HL-60/S4 (cell line): ENCODE data around the gene AMN1.
"Not testable (repeated sequence)": the region's sequence is repeated elsewhere in the genome, so short reads cannot be mapped to it uniquely, and the experiment has no call there.

Experiments
- in situ Hi-C: fragments of 300-500 bp; cut with MboI; formaldehyde crosslinking; loops from 2 replicates; pipeline ENCODE4 v1.14.3; 2022; ENCODE audit warnings: low sequenced_read_pairs

AMN1 gene

GRCh38 chr12:31728917-31729640 lies at the start of gene AMN1:
AMN1 (minus strand) TSS chr12:31729021; CDS start chr12:31729008, 13 bp downstream.
- in situ Hi-C loops = no loop called here

- in situ Hi-C loops = no loop called here
These were observed 45.0 kb upstream of the AMN1 start for GRCh38 chr12:31773867-31774266.

- in situ Hi-C loops = no loop called here
These were observed 44.5 kb upstream of the AMN1 start for GRCh38 chr12:31773223-31773750.

- in situ Hi-C loops = no loop called here
These were observed 43.9 kb upstream of the AMN1 start for GRCh38 chr12:31772685-31773222.

GRCh38 chr12:31772186-31772585 lies 43.4 kb upstream of the AMN1 start:
- in situ Hi-C loops = no loop called here

GRCh38 chr12:31768046-31768445 lies 39.2 kb upstream of the AMN1 start:
- in situ Hi-C loops = no loop called here

- in situ Hi-C loops = no loop called here
These were observed 37.1 kb upstream of the AMN1 start for GRCh38 chr12:31765931-31766330.

- in situ Hi-C loops = no loop called here
These were observed 31.0 kb upstream of the AMN1 start for GRCh38 chr12:31759632-31760459.

- in situ Hi-C loops = not testable (repeated sequence)
These were observed 29.5 kb upstream of the AMN1 start for GRCh38 chr12:31758297-31758696.

GRCh38 chr12:31756977-31757420 lies 28.2 kb upstream of the AMN1 start:
- in situ Hi-C loops = no loop called here

GRCh38 chr12:31752450-31752849 lies 23.6 kb upstream of the AMN1 start:
- in situ Hi-C loops = no loop called here

GRCh38 chr12:31751085-31751484 lies 22.3 kb upstream of the AMN1 start:
- in situ Hi-C loops = no loop called here

- in situ Hi-C loops = no loop called here
These were observed 21.9 kb upstream of the AMN1 start for GRCh38 chr12:31750747-31751039.

GRCh38 chr12:31749024-31749704 lies 20.3 kb upstream of the AMN1 start:
- in situ Hi-C loops = no loop called here

- in situ Hi-C loops = no loop called here
These were observed 16.4 kb upstream of the AMN1 start for GRCh38 chr12:31745242-31745641.

GRCh38 chr12:31744363-31744762 lies 15.5 kb upstream of the AMN1 start:
- in situ Hi-C loops = not testable (repeated sequence)

GRCh38 chr12:31742891-31743290 lies 14.1 kb upstream of the AMN1 start:
- in situ Hi-C loops = no loop called here

- in situ Hi-C loops = no loop called here
These were observed 11.8 kb upstream of the AMN1 start for GRCh38 chr12:31740628-31741027.

- in situ Hi-C loops = no loop called here
These were observed 8.9 kb upstream of the AMN1 start for GRCh38 chr12:31737763-31738162.

GRCh38 chr12:31737345-31737744 lies 8.5 kb upstream of the AMN1 start:
- in situ Hi-C loops = no loop called here

- in situ Hi-C loops = no loop called here
These were observed 7.7 kb upstream of the AMN1 start for GRCh38 chr12:31736472-31736871.
